ENCODE measurements around the gene C16orf87. TPM values are rescaled to one million over a fixed set of nuclear protein-coding genes. Genes with fewer than 3 reads are reported as not detected.
A peak's percentile ranks its signal among the peaks of the same experiment; 100 is the strongest.

C16orf87 gene
- total and polyA plus RNA-seq, 9 of the 15 experiments (the other 6 are each of a cell fraction or from before 2014, with no cell fraction given) = 7.8 to 16.7 (median 10.5) TPM

GRCh38 chr16:46830902-46831647 lies at the start of gene C16orf87 (continued):
- TF ChIP-seq FOXM1 (IDR thresholded peaks at IDR 0.05; ENCODE audit: low read depth) = no peak
- no peak for TF ChIP-seq FOXM1 (CRISPR knock-in tag; IDR thresholded peaks at IDR 0.05; ENCODE audit: low read depth)
- TF ChIP-seq ZNF778 (CRISPR knock-in tag; IDR thresholded peaks at IDR 0.05) = no peak
- no peak for TF ChIP-seq IRF9 (tag; IDR thresholded peaks at IDR 0.05)
- no peak for TF ChIP-seq ZNF561 (CRISPR knock-in tag; conservative IDR thresholded peaks at IDR 0.05)
- TF ChIP-seq SMAD1 (IDR thresholded peaks at IDR 0.05; ENCODE audit: low read depth, low read length, partially characterized antibody) = no peak
- TF ChIP-seq ZNF707 (CRISPR knock-in tag; conservative IDR thresholded peaks at IDR 0.05) = no peak
- no peak for TF ChIP-seq ZC3H4 (CRISPR knock-in tag; IDR thresholded peaks at IDR 0.05; ENCODE audit: borderline replicate concordance)
- no peak for TF ChIP-seq ARID3B (CRISPR knock-in tag; IDR thresholded peaks at IDR 0.05; ENCODE audit: borderline replicate concordance)
- no peak for TF ChIP-seq JUN (IDR thresholded peaks at IDR 0.05; ENCODE audit: borderline replicate concordance, low read depth, low read length)
- TF ChIP-seq JUN (CRISPR knock-in tag; IDR thresholded peaks at IDR 0.05; ENCODE audit: borderline replicate concordance) = no peak
- TF ChIP-seq, protein P1, sequence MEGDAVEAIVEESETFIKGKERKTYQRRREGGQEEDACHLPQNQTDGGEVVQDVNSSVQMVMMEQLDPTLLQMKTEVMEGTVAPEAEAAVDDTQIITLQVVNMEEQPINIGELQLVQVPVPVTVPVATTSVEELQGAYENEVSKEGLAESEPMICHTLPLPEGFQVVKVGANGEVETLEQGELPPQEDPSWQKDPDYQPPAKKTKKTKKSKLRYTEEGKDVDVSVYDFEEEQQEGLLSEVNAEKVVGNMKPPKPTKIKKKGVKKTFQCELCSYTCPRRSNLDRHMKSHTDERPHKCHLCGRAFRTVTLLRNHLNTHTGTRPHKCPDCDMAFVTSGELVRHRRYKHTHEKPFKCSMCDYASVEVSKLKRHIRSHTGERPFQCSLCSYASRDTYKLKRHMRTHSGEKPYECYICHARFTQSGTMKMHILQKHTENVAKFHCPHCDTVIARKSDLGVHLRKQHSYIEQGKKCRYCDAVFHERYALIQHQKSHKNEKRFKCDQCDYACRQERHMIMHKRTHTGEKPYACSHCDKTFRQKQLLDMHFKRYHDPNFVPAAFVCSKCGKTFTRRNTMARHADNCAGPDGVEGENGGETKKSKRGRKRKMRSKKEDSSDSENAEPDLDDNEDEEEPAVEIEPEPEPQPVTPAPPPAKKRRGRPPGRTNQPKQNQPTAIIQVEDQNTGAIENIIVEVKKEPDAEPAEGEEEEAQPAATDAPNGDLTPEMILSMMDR (IDR thresholded peaks at IDR 0.05 in 2 of 3, conservative IDR thresholded peaks at IDR 0.05 in 1 of 3; ENCODE audit: insufficient read depth in 2 of 3, low read depth in 1 of 3, low read length in 3 of 3) = no peak
- no peak for TF ChIP-seq BRD4 (IDR thresholded peaks at IDR 0.05)
- no peak for TF ChIP-seq ZNF143 (CRISPR knock-in tag; IDR thresholded peaks at IDR 0.05)
- no peak for TF ChIP-seq WHSC1 (IDR thresholded peaks at IDR 0.05; ENCODE audit: low read length)
- TF ChIP-seq NEUROD1 (IDR thresholded peaks at IDR 0.05; ENCODE audit: borderline replicate concordance, low read depth, low read length, partially characterized antibody) = peak; percentile 34
- TF ChIP-seq BACH1 (tag; IDR thresholded peaks at IDR 0.05) = no peak
- no peak for TF ChIP-seq ZNF174 (CRISPR knock-in tag; IDR thresholded peaks at IDR 0.05)
- no peak for TF ChIP-seq ZNF77 (CRISPR knock-in tag; IDR thresholded peaks at IDR 0.05)
- TF ChIP-seq, protein P2, sequence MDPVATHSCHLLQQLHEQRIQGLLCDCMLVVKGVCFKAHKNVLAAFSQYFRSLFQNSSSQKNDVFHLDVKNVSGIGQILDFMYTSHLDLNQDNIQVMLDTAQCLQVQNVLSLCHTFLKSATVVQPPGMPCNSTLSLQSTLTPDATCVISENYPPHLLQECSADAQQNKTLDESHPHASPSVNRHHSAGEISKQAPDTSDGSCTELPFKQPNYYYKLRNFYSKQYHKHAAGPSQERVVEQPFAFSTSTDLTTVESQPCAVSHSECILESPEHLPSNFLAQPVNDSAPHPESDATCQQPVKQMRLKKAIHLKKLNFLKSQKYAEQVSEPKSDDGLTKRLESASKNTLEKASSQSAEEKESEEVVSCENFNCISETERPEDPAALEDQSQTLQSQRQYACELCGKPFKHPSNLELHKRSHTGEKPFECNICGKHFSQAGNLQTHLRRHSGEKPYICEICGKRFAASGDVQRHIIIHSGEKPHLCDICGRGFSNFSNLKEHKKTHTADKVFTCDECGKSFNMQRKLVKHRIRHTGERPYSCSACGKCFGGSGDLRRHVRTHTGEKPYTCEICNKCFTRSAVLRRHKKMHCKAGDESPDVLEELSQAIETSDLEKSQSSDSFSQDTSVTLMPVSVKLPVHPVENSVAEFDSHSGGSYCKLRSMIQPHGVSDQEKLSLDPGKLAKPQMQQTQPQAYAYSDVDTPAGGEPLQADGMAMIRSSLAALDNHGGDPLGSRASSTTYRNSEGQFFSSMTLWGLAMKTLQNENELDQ (CRISPR knock-in tag; IDR thresholded peaks at IDR 0.05; ENCODE audit: borderline replicate concordance) = no peak
- no peak for TF ChIP-seq ZNF232 (CRISPR knock-in tag; IDR thresholded peaks at IDR 0.05)
- TF ChIP-seq ZNF717 (CRISPR knock-in tag; IDR thresholded peaks at IDR 0.05) = no peak
- no peak for TF ChIP-seq SMARCA4 (IDR thresholded peaks at IDR 0.05)
- no peak for TF ChIP-seq ESRRB (CRISPR knock-in tag; IDR thresholded peaks at IDR 0.05; ENCODE audit: borderline replicate concordance)
